ENCODE measurements around the gene TEAD3.

The TEAD3 gene

DNA sequence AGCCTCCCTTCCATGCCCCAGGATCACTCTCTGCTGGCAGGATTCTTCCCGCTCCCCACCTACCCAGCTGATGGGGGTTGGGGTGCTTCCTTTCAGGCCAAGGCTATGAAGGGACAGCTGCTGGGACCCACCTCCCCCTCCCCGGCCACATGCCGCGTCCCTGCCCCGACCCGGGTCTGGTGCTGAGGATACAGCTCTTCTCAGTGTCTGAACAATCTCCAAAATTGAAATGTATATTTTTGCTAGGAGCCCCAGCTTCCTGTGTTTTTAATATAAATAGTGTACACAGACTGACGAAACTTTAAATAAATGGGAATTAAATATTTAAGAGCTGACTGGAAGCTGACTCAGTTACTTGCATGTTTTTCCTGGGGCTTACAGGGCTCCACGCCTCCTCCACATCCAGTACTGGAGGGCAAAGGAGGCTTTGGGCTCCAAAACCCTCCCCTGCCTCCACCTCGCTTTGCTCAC lies 69.0 kb downstream of the TEAD3 start:
- H2BK15ac ChIP-seq (ENCODE audit: low read depth, poor library complexity, severe bottlenecking) = peak overlapping the region; percentile 60
- H2AK5ac ChIP-seq (ENCODE audit: low read length, severe bottlenecking) = no peak overlapping the region
- WGBS = 48% methylated on average over 5 of the region's 9 CpGs
- no peak overlapping the region for H3K9ac ChIP-seq (ENCODE audit: low read length)
- peak overlapping the region; percentile 21 for H3K27ac ChIP-seq (ENCODE audit: low read length, poor library complexity, severe bottlenecking)
- no peak overlapping the region for H4K91ac ChIP-seq (ENCODE audit: low read length)
- no peak overlapping the region for H2BK120ac ChIP-seq (ENCODE audit: low read depth, low read length)
- peaks cover 38% of the 10 kb centered on the region for H3K4me1 ChIP-seq (ENCODE audit: control insufficient read depth, insufficient read depth, low read depth, low read length)
- no peak overlapping the region for H2BK12ac ChIP-seq (ENCODE audit: low read length in 2 of 2)
- no peak overlapping the region for H3K4me2 ChIP-seq (ENCODE audit: low read length, poor library complexity, severe bottlenecking)
- H3K4ac ChIP-seq (ENCODE audit: low read depth in 1 of 2, low read length in 2 of 2) = peak overlapping the region in 1 of 2 experiments; percentile 46
- peaks cover 29 to 42% of the 10 kb centered on the region in 2 experiments for H3K36me3 ChIP-seq (ENCODE audit: control insufficient read depth in 1 of 2, insufficient read depth in 2 of 2, low read depth in 1 of 2, low read length in 2 of 2)
- H3K23ac ChIP-seq (ENCODE audit: low read length in 2 of 2) = no peak overlapping the region
- H3K18ac ChIP-seq (ENCODE audit: low read depth in 1 of 2, low read length in 2 of 2) = peak overlapping the region; percentile 1 to 31
- H3K4me3 ChIP-seq (ENCODE audit: insufficient read depth in 1 of 2, low read depth in 1 of 2, low read length in 2 of 2) = no peak overlapping the region
- H3K27me3 ChIP-seq (ENCODE audit: control insufficient read depth in 1 of 2, insufficient read depth in 1 of 2, low read length in 2 of 2) = no peaks in the 10 kb centered on the region
- peak overlapping the region in 1 of 2 experiments; percentile 37 for H3K14ac ChIP-seq (ENCODE audit: low read length in 2 of 2)
- no peak overlapping the region for H2AFZ ChIP-seq (ENCODE audit: low read depth, low read length)
- peaks cover 15% of the 10 kb centered on the region for H3K9me3 ChIP-seq (ENCODE audit: control insufficient read depth, low read length)
- H4K8ac ChIP-seq (ENCODE audit: low read length) = peak overlapping the region; percentile 35
- no peak overlapping the region for H2BK5ac ChIP-seq (ENCODE audit: low read depth, low read length, poor library complexity, severe bottlenecking)
- no peaks in the 10 kb centered on the region for H3K79me1 ChIP-seq (replicated peaks; ENCODE audit: low read length, poor library complexity, severe bottlenecking)
- peak; percentile 41 for DNase-seq

DNA sequence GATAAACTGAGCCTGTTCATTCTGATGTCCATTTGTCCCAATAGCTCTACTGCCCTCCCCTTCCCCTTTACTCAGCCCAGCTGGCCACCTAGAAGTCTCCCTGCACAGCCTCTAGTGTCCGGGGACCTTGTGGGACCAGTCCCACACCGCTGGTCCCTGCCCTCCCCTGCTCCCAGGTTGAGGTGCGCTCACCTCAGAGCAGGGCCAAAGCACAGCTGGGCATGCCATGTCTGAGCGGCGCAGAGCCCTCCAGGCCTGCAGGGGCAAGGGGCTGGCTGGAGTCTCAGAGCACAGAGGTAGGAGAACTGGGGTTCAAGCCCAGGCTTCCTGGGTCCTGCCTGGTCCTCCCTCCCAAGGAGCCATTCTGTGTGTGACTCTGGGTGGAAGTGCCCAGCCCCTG lies 69.4 kb downstream of the TEAD3 start:
- no peak overlapping the region for H2BK15ac ChIP-seq (ENCODE audit: low read depth, poor library complexity, severe bottlenecking)
- 92% methylated on average over 5 of the region's 5 CpGs for WGBS
- peak overlapping the region in 1 of 2 experiments; percentile 1 for H3K18ac ChIP-seq (ENCODE audit: low read depth in 1 of 2, low read length in 2 of 2)
- H3K36me3 ChIP-seq (ENCODE audit: control insufficient read depth in 1 of 2, insufficient read depth in 2 of 2, low read depth in 1 of 2, low read length in 2 of 2) = peaks cover 30 to 44% of the 10 kb centered on the region in 2 experiments
- H2AFZ ChIP-seq (ENCODE audit: low read depth, low read length) = no peak overlapping the region
- no peak overlapping the region for H2BK120ac ChIP-seq (ENCODE audit: low read depth, low read length)
- peaks cover 38% of the 10 kb centered on the region for H3K4me1 ChIP-seq (ENCODE audit: control insufficient read depth, insufficient read depth, low read depth, low read length)
- H2BK5ac ChIP-seq (ENCODE audit: low read depth, low read length, poor library complexity, severe bottlenecking) = no peak overlapping the region
- H3K27me3 ChIP-seq (ENCODE audit: control insufficient read depth in 1 of 2, insufficient read depth in 1 of 2, low read length in 2 of 2) = no peaks in the 10 kb centered on the region
- H3K4me2 ChIP-seq (ENCODE audit: low read length, poor library complexity, severe bottlenecking) = no peak overlapping the region
- H4K91ac ChIP-seq (ENCODE audit: low read length) = peak overlapping the region; percentile 15
- peaks cover 15% of the 10 kb centered on the region for H3K9me3 ChIP-seq (ENCODE audit: control insufficient read depth, low read length)
- H2BK12ac ChIP-seq (ENCODE audit: low read length in 2 of 2) = peak overlapping the region in 1 of 2 experiments; percentile 3
- H3K4me3 ChIP-seq (ENCODE audit: insufficient read depth in 1 of 2, low read depth in 1 of 2, low read length in 2 of 2) = no peak overlapping the region
- no peak overlapping the region for H2AK5ac ChIP-seq (ENCODE audit: low read length, severe bottlenecking)
- H3K4ac ChIP-seq (ENCODE audit: low read depth in 1 of 2, low read length in 2 of 2) = peak overlapping the region in 1 of 2 experiments; percentile 46
- DNase-seq = no peak
- no peak overlapping the region for H3K14ac ChIP-seq (ENCODE audit: low read length in 2 of 2)
- H3K27ac ChIP-seq (ENCODE audit: low read length, poor library complexity, severe bottlenecking) = no peak overlapping the region
- no peaks in the 10 kb centered on the region for H3K79me1 ChIP-seq (replicated peaks; ENCODE audit: low read length, poor library complexity, severe bottlenecking)
- H3K9ac ChIP-seq (ENCODE audit: low read length) = no peak overlapping the region
- no peak overlapping the region for H3K23ac ChIP-seq (ENCODE audit: low read length in 2 of 2)
- H4K8ac ChIP-seq (ENCODE audit: low read length) = peak overlapping the region; percentile 27

DNA sequence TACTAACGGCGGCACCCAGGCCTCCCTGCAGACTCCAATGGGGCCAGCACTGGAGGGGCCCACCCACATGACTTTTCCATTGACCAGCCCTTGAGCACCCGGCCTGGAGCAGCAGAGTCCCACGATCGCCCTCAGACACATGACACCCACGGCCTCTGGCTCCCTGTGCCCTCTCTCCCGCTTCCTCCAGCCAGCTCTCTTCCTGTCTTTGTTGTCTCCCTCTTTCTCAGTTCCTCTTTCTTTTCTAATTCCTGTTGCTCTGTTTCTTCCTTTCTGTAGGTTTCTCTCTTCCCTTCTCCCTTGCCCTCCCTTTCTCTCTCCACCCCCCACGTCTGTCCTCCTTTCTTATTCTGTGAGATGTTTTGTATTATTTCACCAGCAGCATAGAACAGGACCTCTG lies 70.8 kb downstream of the TEAD3 start:
- Histone ChIP-seq H2AFZ (ENCODE audit: low read depth, low read length) (no peak overlapping the region), H3K14ac (ENCODE audit: low read length in 2 of 2) (peak overlapping the region in 1 of 2 experiments; percentile 50), H3K18ac (ENCODE audit: low read depth in 1 of 2, low read length in 2 of 2) (peak overlapping the region in 1 of 2 experiments; percentile 79), H3K4ac (ENCODE audit: low read depth in 1 of 2, low read length in 2 of 2) (peak overlapping the region in 1 of 2 experiments; percentile 8), H3K4me3 (ENCODE audit: insufficient read depth in 1 of 2, low read depth in 1 of 2, low read length in 2 of 2) (no peak overlapping the region), H3K79me1 (replicated peaks; ENCODE audit: low read length, poor library complexity, severe bottlenecking) (no peaks in the 10 kb centered on the region), H4K91ac (ENCODE audit: low read length) (peak overlapping the region; percentile 75), H3K27ac (ENCODE audit: low read length, poor library complexity, severe bottlenecking) (no peak overlapping the region), H3K4me1 (ENCODE audit: control insufficient read depth, insufficient read depth, low read depth, low read length) (peaks cover 38% of the 10 kb centered on the region), H3K23ac (ENCODE audit: low read length in 2 of 2) (no peak overlapping the region), H2BK120ac (ENCODE audit: low read depth, low read length) (no peak overlapping the region), H3K36me3 (ENCODE audit: control insufficient read depth in 1 of 2, insufficient read depth in 2 of 2, low read depth in 1 of 2, low read length in 2 of 2) (peaks cover 39 to 53% of the 10 kb centered on the region in 2 experiments), H4K8ac (ENCODE audit: low read length) (no peak overlapping the region), H2BK5ac (ENCODE audit: low read depth, low read length, poor library complexity, severe bottlenecking) (no peak overlapping the region), H2BK15ac (ENCODE audit: low read depth, poor library complexity, severe bottlenecking) (no peak overlapping the region), H3K9ac (ENCODE audit: low read length) (no peak overlapping the region), H3K27me3 (ENCODE audit: control insufficient read depth in 1 of 2, insufficient read depth in 1 of 2, low read length in 2 of 2) (no peaks in the 10 kb centered on the region), H2BK12ac (ENCODE audit: low read length in 2 of 2) (peak overlapping the region; percentile 28 to 37), H3K4me2 (ENCODE audit: low read length, poor library complexity, severe bottlenecking) (no peak overlapping the region), H3K9me3 (ENCODE audit: control insufficient read depth, low read length) (peaks cover 15% of the 10 kb centered on the region), H2AK5ac (ENCODE audit: low read length, severe bottlenecking) (peak overlapping the region; percentile 12)
- WGBS = 96% methylated on average over 8 of the region's 8 CpGs
- no peak for DNase-seq

DNA sequence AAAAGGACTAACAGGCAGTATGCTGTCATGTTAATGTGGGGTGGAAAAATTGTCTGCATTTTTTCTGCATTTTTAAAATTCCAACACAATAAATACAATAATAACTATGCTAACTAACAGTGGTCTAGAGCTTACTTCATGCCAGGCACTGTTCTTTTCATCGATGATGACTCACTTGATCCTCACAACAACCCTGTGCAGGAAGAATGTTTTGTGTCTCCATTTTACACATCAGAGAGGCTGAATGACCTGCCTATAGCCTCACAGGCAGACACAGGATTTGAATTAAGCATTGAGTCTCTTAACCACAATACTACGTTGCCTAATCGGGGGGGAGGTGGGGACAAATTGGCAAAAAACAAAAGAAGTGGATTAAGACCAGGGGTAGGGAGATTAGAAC lies 71.6 kb downstream of the TEAD3 start:
- peaks cover 40 to 57% of the 10 kb centered on the region in 2 experiments for H3K36me3 ChIP-seq (ENCODE audit: control insufficient read depth in 1 of 2, insufficient read depth in 2 of 2, low read depth in 1 of 2, low read length in 2 of 2)
- peak overlapping the region in 1 of 2 experiments; percentile 24 for H3K4ac ChIP-seq (ENCODE audit: low read depth in 1 of 2, low read length in 2 of 2)
- no peak overlapping the region for H3K14ac ChIP-seq (ENCODE audit: low read length in 2 of 2)
- no peak overlapping the region for H2BK5ac ChIP-seq (ENCODE audit: low read depth, low read length, poor library complexity, severe bottlenecking)
- no peak overlapping the region for H2AFZ ChIP-seq (ENCODE audit: low read depth, low read length)
- H3K18ac ChIP-seq (ENCODE audit: low read depth in 1 of 2, low read length in 2 of 2) = peak overlapping the region; percentile 48 to 79
- H3K4me2 ChIP-seq (ENCODE audit: low read length, poor library complexity, severe bottlenecking) = no peak overlapping the region
- H2BK12ac ChIP-seq (ENCODE audit: low read length in 2 of 2) = peak overlapping the region; percentile 3 to 28
- WGBS = 12% methylated on average over 2 of the region's 3 CpGs
- H3K23ac ChIP-seq (ENCODE audit: low read length in 2 of 2) = no peak overlapping the region
- peak overlapping the region; percentile 38 for H3K27ac ChIP-seq (ENCODE audit: low read length, poor library complexity, severe bottlenecking)
- no peak overlapping the region for H3K9ac ChIP-seq (ENCODE audit: low read length)
- no peak overlapping the region for H4K8ac ChIP-seq (ENCODE audit: low read length)
- H4K91ac ChIP-seq (ENCODE audit: low read length) = peak overlapping the region; percentile 75
- peaks cover 15% of the 10 kb centered on the region for H3K9me3 ChIP-seq (ENCODE audit: control insufficient read depth, low read length)
- no peak overlapping the region for H3K4me3 ChIP-seq (ENCODE audit: insufficient read depth in 1 of 2, low read depth in 1 of 2, low read length in 2 of 2)
- H2AK5ac ChIP-seq (ENCODE audit: low read length, severe bottlenecking) = peak overlapping the region; percentile 12
- H3K79me1 ChIP-seq (replicated peaks; ENCODE audit: low read length, poor library complexity, severe bottlenecking) = peaks cover 1% of the 10 kb centered on the region
- peaks cover 39% of the 10 kb centered on the region for H3K4me1 ChIP-seq (ENCODE audit: control insufficient read depth, insufficient read depth, low read depth, low read length)
- H3K27me3 ChIP-seq (ENCODE audit: control insufficient read depth in 1 of 2, insufficient read depth in 1 of 2, low read length in 2 of 2) = no peaks in the 10 kb centered on the region
- peak; percentile 73 for DNase-seq
- H2BK120ac ChIP-seq (ENCODE audit: low read depth, low read length) = no peak overlapping the region
- H2BK15ac ChIP-seq (ENCODE audit: low read depth, poor library complexity, severe bottlenecking) = no peak overlapping the region
